HG02642 (cell line): ENCODE data around the gene PLEK2.
"Not testable (repeated sequence)": the region's sequence is repeated elsewhere in the genome, so short reads cannot be mapped to it uniquely, and the experiment has no call there.

ENCODE experiments used
- ATAC-seq: cut with Tn5 transposase; IDR thresholded peaks from one replicate; pipeline ENCODE4 v1.9.1; 2021; ENCODE audit warnings: mild to moderate bottlenecking; ENCODE audit not compliant: unreplicated experiment, poor library complexity

Gene PLEK2

GRCh38 chr14:67408122-67408801 is 3.7 kb downstream of the PLEK2 start:
- ATAC-seq: not testable (repeated sequence)

GRCh38 chr14:67405771-67406170 is 6.2 kb downstream of the PLEK2 start:
- ATAC-seq: no peak

- no peak for ATAC-seq
Observed at GRCh38 chr14:67400434-67400833, 11.5 kb downstream of the PLEK2 start.

- ATAC-seq: no peak
Observed at GRCh38 chr14:67397536-67397935, 14.4 kb downstream of the PLEK2 start.

GRCh38 chr14:67396381-67396970 is 15.5 kb downstream of the PLEK2 start:
- no peak for ATAC-seq

GRCh38 chr14:67395876-67396189 is 16.1 kb downstream of the PLEK2 start:
- ATAC-seq: no peak

GRCh38 chr14:67395086-67395875 is 16.7 kb downstream of the PLEK2 start:
- ATAC-seq: no peak

GRCh38 chr14:67393689-67394088 is 18.3 kb downstream of the PLEK2 start:
- ATAC-seq: no peak

GRCh38 chr14:67392800-67393199 is 19.2 kb downstream of the PLEK2 start:
- ATAC-seq: no peak

GRCh38 chr14:67392123-67392522 is 19.8 kb downstream of the PLEK2 start:
- no peak for ATAC-seq

GRCh38 chr14:67391268-67391667 is 20.7 kb downstream of the PLEK2 start:
- ATAC-seq: no peak

- ATAC-seq: no peak
Observed at GRCh38 chr14:67389811-67390534, 22.0 kb downstream of the PLEK2 start.

GRCh38 chr14:67389275-67389674 is 22.7 kb downstream of the PLEK2 start:
- no peak for ATAC-seq

GRCh38 chr14:67387195-67387594 is 24.8 kb downstream of the PLEK2 start:
- ATAC-seq: no peak

- ATAC-seq: no peak
Observed at GRCh38 chr14:67385618-67386017, 26.3 kb downstream of the PLEK2 start.

GRCh38 chr14:67385120-67385519 is 26.8 kb downstream of the PLEK2 start:
- no peak for ATAC-seq

- no peak for ATAC-seq
Observed at GRCh38 chr14:67377916-67378315, 34.0 kb downstream of the PLEK2 start.

GRCh38 chr14:67373347-67373746 is 38.6 kb downstream of the PLEK2 start:
- ATAC-seq: no peak

- no peak for ATAC-seq
Observed at GRCh38 chr14:67372833-67373232, 39.1 kb downstream of the PLEK2 start.

GRCh38 chr14:67371247-67372148 is 40.5 kb downstream of the PLEK2 start:
- no peak for ATAC-seq
